LNCAP (cell line): Measurements from ENCODE around the gene RABL3.

Experiments used
- TF ChIP-seq, protein P1 (sequence below): fragments of 450-650 bp; IDR thresholded peaks from 2 replicates; pipeline ENCODE4 v1.5.1; 2017; ENCODE audit warnings: mild to moderate bottlenecking

RABL3 gene

GRCh38 chr3:120772081-120772480 lies 29.8 kb upstream of the RABL3 start:
- TF ChIP-seq, protein P1, sequence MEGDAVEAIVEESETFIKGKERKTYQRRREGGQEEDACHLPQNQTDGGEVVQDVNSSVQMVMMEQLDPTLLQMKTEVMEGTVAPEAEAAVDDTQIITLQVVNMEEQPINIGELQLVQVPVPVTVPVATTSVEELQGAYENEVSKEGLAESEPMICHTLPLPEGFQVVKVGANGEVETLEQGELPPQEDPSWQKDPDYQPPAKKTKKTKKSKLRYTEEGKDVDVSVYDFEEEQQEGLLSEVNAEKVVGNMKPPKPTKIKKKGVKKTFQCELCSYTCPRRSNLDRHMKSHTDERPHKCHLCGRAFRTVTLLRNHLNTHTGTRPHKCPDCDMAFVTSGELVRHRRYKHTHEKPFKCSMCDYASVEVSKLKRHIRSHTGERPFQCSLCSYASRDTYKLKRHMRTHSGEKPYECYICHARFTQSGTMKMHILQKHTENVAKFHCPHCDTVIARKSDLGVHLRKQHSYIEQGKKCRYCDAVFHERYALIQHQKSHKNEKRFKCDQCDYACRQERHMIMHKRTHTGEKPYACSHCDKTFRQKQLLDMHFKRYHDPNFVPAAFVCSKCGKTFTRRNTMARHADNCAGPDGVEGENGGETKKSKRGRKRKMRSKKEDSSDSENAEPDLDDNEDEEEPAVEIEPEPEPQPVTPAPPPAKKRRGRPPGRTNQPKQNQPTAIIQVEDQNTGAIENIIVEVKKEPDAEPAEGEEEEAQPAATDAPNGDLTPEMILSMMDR: no peak

- TF ChIP-seq, protein P1: no peak
Measured at GRCh38 chr3:120770891-120771290, 28.6 kb upstream of the RABL3 start.

GRCh38 chr3:120769436-120769835 lies 27.1 kb upstream of the RABL3 start:
- TF ChIP-seq, protein P1: no peak

DNA sequence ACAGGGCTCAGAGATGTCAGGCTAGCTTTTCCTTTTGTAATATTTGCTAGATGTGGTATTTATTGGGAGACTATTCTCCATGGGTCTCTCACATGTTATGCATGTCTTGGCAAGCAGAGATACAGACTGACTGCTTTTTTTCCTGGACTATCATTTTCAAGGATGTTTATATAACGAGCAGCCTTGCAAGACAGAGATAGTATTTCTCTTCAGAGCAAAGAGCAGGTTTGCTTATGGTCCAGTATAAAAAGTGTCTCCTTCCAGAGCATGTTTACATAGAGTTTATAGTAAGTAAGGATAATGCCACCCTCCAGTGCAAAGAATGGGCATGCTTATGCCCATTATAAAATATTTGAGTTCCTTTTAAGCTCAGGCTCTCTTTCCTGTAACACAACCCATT lies 24.8 kb upstream of the RABL3 start:
- TF ChIP-seq, protein P1: no peak

GRCh38 chr3:120766576-120766975 lies 24.3 kb upstream of the RABL3 start:
- TF ChIP-seq, protein P1: no peak

DNA sequence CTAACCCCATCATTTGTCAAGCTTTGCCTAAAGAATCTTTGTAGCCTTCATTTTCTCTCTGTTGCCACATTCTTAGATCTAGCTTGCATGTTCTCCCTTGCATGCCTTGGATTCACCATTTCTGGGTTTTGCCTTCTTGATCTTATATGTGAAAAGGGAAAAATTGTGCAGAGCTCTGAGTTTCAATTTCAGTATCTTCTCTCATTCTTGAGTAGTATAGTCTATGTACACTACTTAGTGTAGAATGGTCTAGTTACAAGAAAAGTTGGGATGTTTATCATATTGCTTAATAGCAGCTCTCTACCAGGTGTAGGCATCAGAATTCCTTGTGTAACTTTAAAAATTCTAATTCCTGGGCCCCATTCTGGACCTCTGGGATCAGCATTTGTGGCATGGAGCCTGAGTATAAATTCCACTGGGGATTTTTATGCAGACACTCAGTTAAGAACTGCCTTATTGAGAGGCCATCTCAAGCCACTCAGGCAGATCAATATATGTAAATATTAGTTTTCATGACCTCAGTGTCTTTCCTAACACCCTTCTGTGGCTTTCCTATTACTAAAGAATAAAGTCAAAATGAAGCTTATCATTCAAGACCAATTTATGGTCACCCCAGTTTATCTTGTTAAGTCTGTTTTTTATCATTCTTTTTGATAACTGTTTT lies 23.6 kb upstream of the RABL3 start:
- TF ChIP-seq, protein P1: no peak

DNA sequence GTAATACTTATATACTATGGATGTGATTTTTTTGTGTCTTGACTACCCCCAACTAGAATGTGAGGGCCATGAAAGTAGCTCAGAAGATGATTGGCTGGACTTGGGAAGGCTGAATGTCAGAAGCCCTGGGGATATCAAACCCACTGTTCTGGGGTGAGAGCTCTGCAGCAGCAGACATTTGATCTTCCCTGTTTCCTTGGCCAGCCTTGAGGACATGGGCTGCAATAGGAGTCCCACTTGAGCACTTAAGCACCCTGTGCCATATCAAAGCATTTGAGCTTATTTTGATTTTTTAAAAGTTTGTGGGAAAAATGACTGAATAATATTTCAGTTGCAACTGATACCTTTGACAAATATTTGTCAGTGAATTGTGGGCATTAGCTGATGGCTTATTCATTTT lies 21.9 kb upstream of the RABL3 start:
- TF ChIP-seq, protein P1: no peak

DNA sequence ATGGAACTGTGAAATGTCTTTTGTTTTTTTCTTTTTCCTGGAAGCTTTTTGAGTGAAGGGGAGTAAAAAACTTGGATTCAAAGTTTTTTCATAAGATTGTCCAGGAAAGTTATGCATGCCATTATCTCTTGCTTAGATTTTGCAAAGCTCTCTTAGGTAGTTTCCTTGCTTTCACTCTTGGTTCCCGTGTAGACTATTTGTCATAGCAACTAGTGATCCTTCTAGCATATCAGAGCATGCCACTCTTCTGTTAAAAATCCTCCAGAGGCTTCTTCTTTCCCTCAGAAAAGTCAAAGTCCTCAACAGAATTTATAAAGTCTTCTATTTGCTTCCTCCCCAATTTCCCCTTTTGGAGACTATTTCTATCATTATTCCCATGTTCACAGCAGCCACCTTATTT lies 21.3 kb upstream of the RABL3 start:
- TF ChIP-seq, protein P1: no peak
